Stomach (tissue), 4 donors: ENCODE results near the gene POLR2L.

Experiments
- CTCF ChIP-seq, 7 experiments: fragments of 450-650 bp in 4 of 7; fragments of 200-600 bp in 3 of 7; sonication (generic) in 3 of 7; IDR thresholded peaks; one replicate each; pipeline ENCODE4 v1.5.1; 2016 to 2019; ENCODE audit warnings: antibody characterized with exemption in 7 of 7, control low read depth in 2 of 7, mild to moderate bottlenecking in 1 of 7
- POLR2AphosphoS5 ChIP-seq, 3 donors: sonication (generic); formaldehyde crosslinking; IDR thresholded peaks; one replicate each; pipeline ENCODE4 v1.6.1; 2016; ENCODE audit warnings: antibody characterized with exemption in 3 of 3

- TF ChIP-seq CTCF (IDR thresholded peaks at IDR 0.05) (no peak), POLR2AphosphoS5 (IDR thresholded peaks at IDR 0.05) (no peak)
Observed at GRCh38 chr11:813072-813455, 29.3 kb downstream of the POLR2L start.
